ENCODE data around the gene BTRC.
"Not testable (repeated sequence)": the region's sequence is repeated elsewhere in the genome, so short reads cannot be mapped to it uniquely, and the experiment has no call there.

Gene BTRC

DNA sequence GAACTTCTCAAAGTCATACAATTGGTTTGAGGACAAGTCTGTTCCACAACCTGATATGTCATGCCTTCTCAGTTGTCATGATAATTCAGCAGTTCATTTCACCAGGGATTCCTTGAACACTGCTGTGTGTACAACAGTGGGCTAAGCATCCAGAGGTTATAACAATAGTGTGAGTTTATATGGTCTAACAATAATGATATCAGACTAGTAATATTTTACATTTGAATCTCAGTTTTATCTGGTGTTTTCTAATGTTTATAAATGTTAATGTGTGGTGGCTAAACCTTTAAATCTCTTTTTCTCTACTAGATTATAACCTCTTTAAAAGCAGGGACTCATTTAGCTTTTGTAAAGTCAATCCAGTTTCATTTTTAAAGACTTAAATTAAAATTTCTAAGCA is 48.7 kb downstream of the BTRC start:
- H3K27me3 ChIP-seq (ENCODE audit: control insufficient read depth, insufficient read depth, low read length) = no peaks in the 10 kb centered on the region
- no peaks in the 10 kb centered on the region for H3K36me3 ChIP-seq (ENCODE audit: control insufficient read depth, insufficient read depth, low read length)
- no peak overlapping the region for H3K27ac ChIP-seq (ENCODE audit: low read depth, low read length)
- no peaks in the 10 kb centered on the region for H3K4me1 ChIP-seq (ENCODE audit: control insufficient read depth, insufficient read depth, low read length)
- no peak overlapping the region for H3K9ac ChIP-seq (ENCODE audit: low read length)
- no peak overlapping the region for H3K4me3 ChIP-seq (ENCODE audit: low read length)

DNA sequence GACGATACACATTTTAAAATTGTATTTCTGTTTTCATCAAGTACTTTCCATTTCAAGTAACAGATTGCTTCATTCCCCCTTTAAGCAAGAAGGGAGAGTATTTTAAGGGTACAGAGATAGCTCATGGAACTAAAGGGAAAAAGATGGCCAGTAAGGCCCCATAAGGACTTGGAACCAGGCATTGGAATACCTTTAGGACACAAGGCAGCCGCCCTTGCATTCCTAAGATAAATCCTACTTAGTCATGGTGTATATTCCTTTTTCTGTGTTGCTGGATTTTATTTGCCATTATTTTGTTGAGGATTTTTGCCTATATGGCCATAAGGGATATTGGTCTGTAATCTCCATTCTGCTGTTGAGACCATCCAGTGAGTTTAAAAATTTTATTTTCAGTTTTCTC is 49.2 kb downstream of the BTRC start:
- Histone ChIP-seq H3K9ac (ENCODE audit: low read length) (no peak overlapping the region), H3K4me3 (ENCODE audit: low read length) (no peak overlapping the region), H3K27me3 (ENCODE audit: control insufficient read depth, insufficient read depth, low read length) (no peaks in the 10 kb centered on the region), H3K36me3 (ENCODE audit: control insufficient read depth, insufficient read depth, low read length) (no peaks in the 10 kb centered on the region), H3K4me1 (ENCODE audit: control insufficient read depth, insufficient read depth, low read length) (no peaks in the 10 kb centered on the region), H3K27ac (ENCODE audit: low read depth, low read length) (no peak overlapping the region)

DNA sequence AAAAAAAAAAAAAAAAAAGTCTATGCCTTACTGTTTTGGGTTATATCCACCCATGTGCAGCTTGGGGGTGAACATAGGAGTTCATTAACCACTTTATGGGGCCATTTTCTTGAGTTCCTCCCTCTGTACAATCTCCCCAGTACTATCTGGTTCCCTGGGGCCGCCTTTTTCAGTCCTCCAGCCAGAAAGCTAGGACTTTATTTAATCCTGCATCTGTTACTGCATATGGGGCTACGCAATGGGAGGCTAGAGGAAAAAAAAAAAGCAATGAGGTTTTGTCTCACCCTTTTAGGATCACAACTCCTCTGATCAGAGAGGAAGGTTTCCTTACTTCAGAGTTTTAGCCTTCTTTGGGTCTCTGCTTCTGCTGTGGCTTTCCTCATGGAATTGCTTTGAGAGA is 51.0 kb downstream of the BTRC start:
- Histone ChIP-seq H3K36me3 (ENCODE audit: control insufficient read depth, insufficient read depth, low read length) (no peaks in the 10 kb centered on the region), H3K27ac (ENCODE audit: low read depth, low read length) (no peak overlapping the region), H3K9ac (ENCODE audit: low read length) (no peak overlapping the region), H3K4me1 (ENCODE audit: control insufficient read depth, insufficient read depth, low read length) (no peaks in the 10 kb centered on the region), H3K4me3 (ENCODE audit: low read length) (no peak overlapping the region), H3K27me3 (ENCODE audit: control insufficient read depth, insufficient read depth, low read length) (no peaks in the 10 kb centered on the region)

DNA sequence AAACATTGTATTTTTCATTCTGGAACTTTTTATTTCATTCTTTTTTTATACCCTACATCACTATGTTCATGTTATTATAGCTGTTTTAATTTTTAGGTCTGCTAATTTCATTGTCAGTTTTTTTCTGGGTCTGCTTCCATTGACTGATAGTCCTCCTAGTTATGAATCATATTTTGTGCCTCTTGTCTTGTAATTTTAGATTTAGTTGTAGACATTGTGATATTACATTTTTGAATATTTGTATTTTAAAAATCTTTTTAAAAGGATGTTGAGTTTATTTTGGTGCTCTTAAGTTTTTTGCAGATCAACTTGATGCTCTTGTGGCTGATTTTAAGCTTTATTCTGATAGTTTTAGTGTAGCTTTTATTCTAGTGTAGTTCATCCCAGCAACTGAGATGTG is 57.6 kb downstream of the BTRC start:
- H3K27ac ChIP-seq (ENCODE audit: low read depth, low read length) = no peak overlapping the region
- H3K4me3 ChIP-seq (ENCODE audit: low read length) = no peak overlapping the region
- H3K4me1 ChIP-seq (ENCODE audit: control insufficient read depth, insufficient read depth, low read length) = no peaks in the 10 kb centered on the region
- no peak overlapping the region for H3K9ac ChIP-seq (ENCODE audit: low read length)
- no peaks in the 10 kb centered on the region for H3K36me3 ChIP-seq (ENCODE audit: control insufficient read depth, insufficient read depth, low read length)
- no peaks in the 10 kb centered on the region for H3K27me3 ChIP-seq (ENCODE audit: control insufficient read depth, insufficient read depth, low read length)

- no peak overlapping the region for H3K27ac ChIP-seq (ENCODE audit: low read depth, low read length)
- no peaks in the 10 kb centered on the region for H3K4me1 ChIP-seq (ENCODE audit: control insufficient read depth, insufficient read depth, low read length)
- no peaks in the 10 kb centered on the region for H3K27me3 ChIP-seq (ENCODE audit: control insufficient read depth, insufficient read depth, low read length)
- no peaks in the 10 kb centered on the region for H3K36me3 ChIP-seq (ENCODE audit: control insufficient read depth, insufficient read depth, low read length)
- H3K9ac ChIP-seq (ENCODE audit: low read length) = no peak overlapping the region
- no peak overlapping the region for H3K4me3 ChIP-seq (ENCODE audit: low read length)
Measured at GRCh38 chr10:101414034-101414433, 60.1 kb downstream of the BTRC start.

DNA sequence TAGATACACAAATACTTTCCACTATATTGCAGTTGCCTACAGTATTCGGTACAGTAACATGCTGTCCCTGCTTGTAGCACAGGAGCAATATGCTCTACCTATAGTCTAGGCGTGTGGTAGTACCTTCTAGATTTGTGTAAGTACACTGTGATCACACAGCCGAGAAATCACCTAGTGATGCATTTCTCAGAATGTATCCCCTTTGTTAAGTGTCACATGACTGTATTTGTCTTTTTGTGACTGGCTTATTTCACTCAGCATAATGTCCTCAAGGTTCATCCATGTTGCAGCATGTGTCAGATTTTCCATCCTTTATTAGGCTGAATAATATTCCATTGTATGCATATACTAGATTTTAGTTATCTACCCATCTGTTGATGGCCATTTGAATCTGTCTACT is 61.9 kb downstream of the BTRC start:
- Histone ChIP-seq H3K9ac (ENCODE audit: low read length) (no peak overlapping the region), H3K4me3 (ENCODE audit: low read length) (no peak overlapping the region), H3K27ac (ENCODE audit: low read depth, low read length) (no peak overlapping the region), H3K4me1 (ENCODE audit: control insufficient read depth, insufficient read depth, low read length) (no peaks in the 10 kb centered on the region), H3K36me3 (ENCODE audit: control insufficient read depth, insufficient read depth, low read length) (no peaks in the 10 kb centered on the region), H3K27me3 (ENCODE audit: control insufficient read depth, insufficient read depth, low read length) (no peaks in the 10 kb centered on the region)

- not testable (repeated sequence) for H3K36me3 ChIP-seq (ENCODE audit: control insufficient read depth, insufficient read depth, low read length); H3K4me3 ChIP-seq (ENCODE audit: low read length); H3K9ac ChIP-seq (ENCODE audit: low read length); H3K27me3 ChIP-seq (ENCODE audit: control insufficient read depth, insufficient read depth, low read length); H3K4me1 ChIP-seq (ENCODE audit: control insufficient read depth, insufficient read depth, low read length); H3K27ac ChIP-seq (ENCODE audit: low read depth, low read length)
Measured at GRCh38 chr10:101421967-101422366, 68.0 kb downstream of the BTRC start.

DNA sequence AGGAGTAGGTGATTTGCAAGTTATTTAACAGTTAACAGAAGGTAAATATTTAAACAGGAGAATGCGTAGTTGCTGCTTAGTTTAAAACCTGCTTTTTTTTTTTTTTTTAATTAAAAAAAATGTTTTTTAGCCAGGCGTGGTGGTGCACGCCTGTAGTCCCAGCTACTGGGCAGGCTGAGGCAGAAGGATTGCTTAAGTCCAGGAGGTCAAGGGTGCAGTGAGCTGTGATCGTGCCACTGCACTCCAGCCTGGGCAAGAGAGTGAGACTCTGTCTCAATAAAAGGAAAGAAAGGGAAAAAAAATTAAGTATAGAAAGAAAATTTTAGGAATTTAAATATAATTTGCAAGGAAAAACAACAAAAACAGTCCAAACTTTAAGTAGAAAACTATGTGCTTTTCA is 71.6 kb downstream of the BTRC start:
- no peaks in the 10 kb centered on the region for H3K4me1 ChIP-seq (ENCODE audit: control insufficient read depth, insufficient read depth, low read length)
- no peak overlapping the region for H3K9ac ChIP-seq (ENCODE audit: low read length)
- no peak overlapping the region for H3K27ac ChIP-seq (ENCODE audit: low read depth, low read length)
- no peak overlapping the region for H3K4me3 ChIP-seq (ENCODE audit: low read length)
- H3K27me3 ChIP-seq (ENCODE audit: control insufficient read depth, insufficient read depth, low read length) = no peaks in the 10 kb centered on the region
- H3K36me3 ChIP-seq (ENCODE audit: control insufficient read depth, insufficient read depth, low read length) = no peaks in the 10 kb centered on the region

GRCh38 chr10:101428036-101428435 is 74.1 kb downstream of the BTRC start:
- Histone ChIP-seq H3K4me1 (ENCODE audit: control insufficient read depth, insufficient read depth, low read length) (no peaks in the 10 kb centered on the region), H3K36me3 (ENCODE audit: control insufficient read depth, insufficient read depth, low read length) (no peaks in the 10 kb centered on the region), H3K27ac (ENCODE audit: low read depth, low read length) (no peak overlapping the region), H3K27me3 (ENCODE audit: control insufficient read depth, insufficient read depth, low read length) (no peaks in the 10 kb centered on the region), H3K9ac (ENCODE audit: low read length) (no peak overlapping the region), H3K4me3 (ENCODE audit: low read length) (no peak overlapping the region)

DNA sequence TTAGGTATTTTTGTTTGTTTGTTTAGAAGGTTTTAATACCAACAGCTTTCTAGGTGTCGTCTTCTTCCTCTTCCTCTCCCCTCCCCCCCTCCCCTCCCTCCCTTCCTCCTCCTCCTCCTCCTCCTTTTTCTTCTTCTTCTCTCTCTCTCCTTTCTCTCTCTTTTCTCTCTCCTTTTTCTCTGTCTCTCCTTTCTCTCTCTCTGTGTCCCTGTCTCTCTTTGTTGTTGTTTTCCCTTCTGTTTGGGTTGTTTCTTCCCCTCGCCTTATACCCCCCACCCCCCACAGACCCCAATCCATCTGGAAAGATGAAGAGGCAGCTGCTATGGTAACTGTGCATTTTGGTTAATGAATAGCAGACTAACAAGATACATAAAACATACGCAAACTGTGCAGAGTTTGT is 75.5 kb downstream of the BTRC start:
- Histone ChIP-seq H3K4me1 (ENCODE audit: control insufficient read depth, insufficient read depth, low read length) (no peaks in the 10 kb centered on the region), H3K4me3 (ENCODE audit: low read length) (no peak overlapping the region), H3K27ac (ENCODE audit: low read depth, low read length) (no peak overlapping the region), H3K9ac (ENCODE audit: low read length) (no peak overlapping the region), H3K27me3 (ENCODE audit: control insufficient read depth, insufficient read depth, low read length) (no peaks in the 10 kb centered on the region), H3K36me3 (ENCODE audit: control insufficient read depth, insufficient read depth, low read length) (no peaks in the 10 kb centered on the region)

- no peaks in the 10 kb centered on the region for H3K4me1 ChIP-seq (ENCODE audit: control insufficient read depth, insufficient read depth, low read length)
- no peak overlapping the region for H3K27ac ChIP-seq (ENCODE audit: low read depth, low read length)
- no peaks in the 10 kb centered on the region for H3K27me3 ChIP-seq (ENCODE audit: control insufficient read depth, insufficient read depth, low read length)
- H3K36me3 ChIP-seq (ENCODE audit: control insufficient read depth, insufficient read depth, low read length) = no peaks in the 10 kb centered on the region
- H3K4me3 ChIP-seq (ENCODE audit: low read length) = no peak overlapping the region
- H3K9ac ChIP-seq (ENCODE audit: low read length) = no peak overlapping the region
Measured at GRCh38 chr10:101436302-101436701, 82.3 kb downstream of the BTRC start.

DNA sequence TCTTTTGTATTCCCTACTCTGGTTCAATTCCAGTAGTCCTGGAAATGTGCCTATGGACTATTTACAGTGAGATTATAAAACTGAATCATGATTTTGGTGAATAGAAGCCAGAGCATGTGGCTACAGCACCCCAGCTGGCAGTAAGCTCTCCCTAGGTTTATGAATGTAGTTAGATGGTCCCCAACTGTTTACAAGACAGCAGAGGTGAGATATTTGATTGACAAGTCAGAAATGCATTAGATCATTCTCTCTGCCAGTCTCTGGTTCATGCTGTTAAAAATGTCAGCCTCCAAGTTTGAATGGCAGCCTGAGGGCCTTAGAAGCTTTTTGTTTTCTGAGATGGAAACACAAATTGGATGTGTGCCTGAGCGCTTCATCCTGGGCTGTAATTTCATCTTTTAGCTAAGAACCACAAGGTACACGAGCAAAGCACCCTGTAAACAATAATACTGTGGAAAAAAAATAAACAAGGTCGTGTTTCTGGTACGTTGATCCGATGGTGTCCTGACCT is 85.0 kb downstream of the BTRC start:
- no peak overlapping the region for H3K27ac ChIP-seq (ENCODE audit: low read depth, low read length)
- H3K4me3 ChIP-seq (ENCODE audit: low read length) = no peak overlapping the region
- no peaks in the 10 kb centered on the region for H3K4me1 ChIP-seq (ENCODE audit: control insufficient read depth, insufficient read depth, low read length)

GRCh38 chr10:101441541-101442455 is 87.8 kb downstream of the BTRC start:
- Histone ChIP-seq H3K9ac (ENCODE audit: low read length) (no peak overlapping the region), H3K36me3 (ENCODE audit: control insufficient read depth, insufficient read depth, low read length) (no peaks in the 10 kb centered on the region), H3K27me3 (ENCODE audit: control insufficient read depth, insufficient read depth, low read length) (no peaks in the 10 kb centered on the region), H3K4me1 (ENCODE audit: control insufficient read depth, insufficient read depth, low read length) (no peaks in the 10 kb centered on the region), H3K27ac (ENCODE audit: low read depth, low read length) (no peak overlapping the region), H3K4me3 (ENCODE audit: low read length) (no peak overlapping the region)

More for the DNA sequence above, 85.0 kb downstream of the BTRC start:
- H3K9ac ChIP-seq (ENCODE audit: low read length) = no peak overlapping the region
- H3K27me3 ChIP-seq (ENCODE audit: control insufficient read depth, insufficient read depth, low read length) = no peaks in the 10 kb centered on the region
- no peaks in the 10 kb centered on the region for H3K36me3 ChIP-seq (ENCODE audit: control insufficient read depth, insufficient read depth, low read length)

Measured in rectal smooth muscle tissue (tissue), 1 donor.